Lung (tissue), 12 donors: Measurements from ENCODE around the gene ADNP2. TPM values are rescaled to one million over a fixed set of nuclear protein-coding genes. Genes with fewer than 3 reads are reported as not detected.

Source experiments
- ATAC-seq: fragments of 200-7000 bp; cut with Tn5 transposase; one replicate; pipeline ENCODE4 v1.9.1; 2020; ENCODE audit warnings: moderate number of reproducible peaks; ENCODE audit not compliant: insufficient read depth, low FRiP score
- DNase-seq, 3 donors: peaks; one replicate each; pipeline ENCODE4 v3.0.0-alpha.2; 2013 to 2017
- H3K27ac ChIP-seq, 2 donors: one replicate each; pipeline ENCODE4 v1.5.1; 2013; ENCODE audit warnings: mild to moderate bottlenecking in 2 of 2, moderate library complexity in 2 of 2, control low read depth in 1 of 2, inconsistent platforms in 1 of 2, low read depth in 1 of 2, low read length in 1 of 2
- H3K27me3 ChIP-seq, 3 donors: one replicate each; pipeline ENCODE4 v1.5.1; 2013; ENCODE audit warnings: low read length in 2 of 3; ENCODE audit not compliant: control insufficient read depth in 3 of 3, insufficient read depth in 3 of 3
- H3K36me3 ChIP-seq, 4 donors: one replicate each; pipeline ENCODE4 v1.5.1; 2013; ENCODE audit warnings: low read length in 4 of 4, mild to moderate bottlenecking in 1 of 4, moderate library complexity in 1 of 4; ENCODE audit not compliant: control insufficient read depth in 4 of 4, insufficient read depth in 4 of 4
- H3K4me1 ChIP-seq, 5 donors: one replicate each; pipeline ENCODE4 v1.5.1; 2013; ENCODE audit warnings: low read length in 5 of 5, mild to moderate bottlenecking in 2 of 5, moderate library complexity in 1 of 5; ENCODE audit not compliant: control insufficient read depth in 5 of 5, insufficient read depth in 5 of 5
- H3K4me3 ChIP-seq: one replicate; pipeline ENCODE4 v1.5.1; 2013; ENCODE audit warnings: mild to moderate bottlenecking, control low read depth, moderate library complexity
- H3K9ac ChIP-seq, 2 donors: one replicate each; pipeline ENCODE4 v1.5.1; 2013; ENCODE audit warnings: low read length in 2 of 2, control low read depth in 1 of 2; ENCODE audit not compliant: insufficient read depth in 1 of 2
- H3K9me3 ChIP-seq, 4 donors: one replicate each; pipeline ENCODE4 v1.5.1; 2013; ENCODE audit warnings: low read length in 3 of 4, mild to moderate bottlenecking in 1 of 4, moderate library complexity in 1 of 4; ENCODE audit not compliant: control insufficient read depth in 4 of 4, insufficient read depth in 3 of 4
- CTCF ChIP-seq: IDR thresholded peaks from 2 replicates; pipeline ENCODE4 v1.5.1; 2012; ENCODE audit warnings: mild to moderate bottlenecking; ENCODE audit errors: control extremely low read depth, extremely low read depth
- WGBS, 2 donors: extraction: QIAGEN DNeasy Blood & Tissue Kit; methylation state at CpG; one replicate each; pipeline ENCODE4 v1.1.7; 2013; 5-methylcytosine and 5-hydroxymethylcytosine counted together
- polyA plus RNA-seq, 2 donors: library from polyadenylated mRNA; stranded (reverse); fragments of 200-250 nt; gene quantifications; one replicate each; pipeline ENCODE4 v1.2.1, GENCODE V29; 2013
- total RNA-seq, 2 donors: library from RNA; depleted of rRNA in 1 of 2; stranded (reverse); fragments of >200 nt in 1 of 2; gene quantifications; one replicate each; pipeline ENCODE4 v1.2.1, GENCODE V29; 2014 to 2021
- donor health status: control.
- donor health status: control.
- donor health status: Bipolar disorder and iron deficiency.
- donor health status: healthy.
- donor health status: DM: yes; HTN: yes; CAD: no.

ADNP2 gene
- total and polyA plus RNA-seq, 4 donors, result 4.9 to 16.3 (median 12.1) TPM

DNA sequence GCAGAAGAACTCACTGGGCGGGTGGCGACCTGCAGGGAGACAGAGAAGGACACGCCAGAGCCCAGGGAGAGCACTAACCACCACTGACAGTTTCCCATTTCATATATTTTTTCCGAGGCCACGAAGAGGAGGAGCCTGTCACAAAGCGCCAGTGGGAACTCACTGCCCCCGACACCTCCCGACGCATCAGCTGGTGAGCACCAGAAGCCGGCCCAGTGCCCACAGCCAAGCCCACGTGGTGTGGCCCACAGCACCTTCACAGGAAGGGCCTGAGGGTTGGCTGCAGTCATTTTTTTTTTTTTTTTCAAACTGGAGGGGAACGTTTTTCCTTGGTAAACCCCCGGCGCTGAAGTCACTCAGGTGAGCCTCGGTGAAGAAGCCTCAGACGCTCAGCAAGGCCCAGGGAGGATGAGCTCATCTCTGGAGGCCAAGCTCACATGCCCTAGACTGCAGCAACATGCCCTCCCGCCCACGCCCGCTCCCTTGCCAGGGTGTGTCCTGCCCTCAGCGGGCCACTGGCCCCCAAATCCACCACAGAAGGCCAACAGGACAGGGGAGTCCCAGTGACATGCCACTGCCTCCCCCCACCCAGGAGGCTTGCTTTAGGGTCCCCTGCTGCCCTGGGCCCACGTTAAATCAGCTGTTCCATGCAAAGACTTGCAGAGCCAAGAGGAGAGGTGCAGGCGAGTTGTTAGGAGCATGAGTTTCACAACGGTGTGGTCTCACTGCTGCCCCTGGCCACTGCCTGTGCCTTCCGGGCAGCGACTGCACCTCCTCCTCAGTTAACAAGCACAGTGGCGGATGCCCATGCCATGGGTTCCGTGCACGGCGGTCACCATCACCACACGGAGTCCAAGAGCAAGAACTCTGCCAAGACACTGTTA lies 70.1 kb downstream of the ADNP2 start:
- Histone ChIP-seq H3K4me1 (peaks cover 0 to 8% (median 6%) of the 10 kb centered on the region in 5 donors), H3K4me3 (no peak overlapping the region), H3K9me3 (no peaks in the 10 kb centered on the region), H3K27ac (no peak overlapping the region), H3K27me3 (no peaks in the 10 kb centered on the region), H3K9ac (no peak overlapping the region), H3K36me3 (peaks cover 0 to 3% (median 0%) of the 10 kb centered on the region in 4 donors)
- DNase-seq (no peak), ATAC-seq (no peak)
- no peak for TF ChIP-seq CTCF
- WGBS, 2 donors, result 85 to 87% methylated on average over 30 of the region's 30 CpGs

DNA sequence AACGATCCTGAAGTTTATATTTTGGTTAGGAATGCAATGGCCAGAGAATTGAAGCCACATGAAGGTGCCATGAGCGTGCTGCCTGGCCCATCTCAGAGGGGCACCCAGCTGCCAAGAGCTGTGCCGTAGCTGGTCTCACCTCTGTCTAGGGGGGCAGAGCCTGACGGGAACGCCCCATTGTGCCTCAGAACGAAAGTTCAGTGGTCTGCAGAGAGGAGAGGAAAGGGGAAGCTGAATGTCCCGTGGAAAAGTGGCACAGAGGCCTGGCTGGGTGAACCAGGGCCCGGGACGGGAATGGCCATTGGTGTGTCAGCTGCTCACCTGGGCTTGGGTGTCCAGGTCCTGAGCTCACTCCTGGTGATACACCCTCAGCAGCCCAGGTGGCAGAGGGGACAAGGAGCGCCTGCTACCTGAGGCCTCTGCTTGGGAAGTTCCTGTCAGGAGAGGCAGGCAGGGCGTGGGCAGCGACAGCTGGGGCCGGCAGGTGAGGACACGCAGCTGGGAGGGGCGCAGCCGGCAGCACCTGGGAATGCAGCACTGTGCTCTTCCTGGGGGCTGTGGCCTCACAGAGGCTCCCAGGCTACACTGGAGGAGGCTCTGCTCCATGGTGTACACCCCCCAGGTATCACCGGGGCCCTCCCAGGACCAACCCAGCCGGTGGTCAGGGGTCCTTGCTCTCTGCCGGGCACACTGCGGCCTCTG lies 70.9 kb downstream of the ADNP2 start:
- Histone ChIP-seq H3K9ac (no peak overlapping the region), H3K9me3 (no peaks in the 10 kb centered on the region), H3K27ac (no peak overlapping the region), H3K4me3 (no peak overlapping the region), H3K36me3 (peaks cover 0 to 3% (median 0%) of the 10 kb centered on the region in 4 donors), H3K27me3 (no peaks in the 10 kb centered on the region), H3K4me1 (peaks cover 0 to 8% (median 6%) of the 10 kb centered on the region in 5 donors)
- no peak for TF ChIP-seq CTCF
- WGBS, 2 donors, result 80 to 85% methylated on average over 20 of the region's 20 CpGs
- DNase-seq, result no peak
- ATAC-seq, result no peak

DNA sequence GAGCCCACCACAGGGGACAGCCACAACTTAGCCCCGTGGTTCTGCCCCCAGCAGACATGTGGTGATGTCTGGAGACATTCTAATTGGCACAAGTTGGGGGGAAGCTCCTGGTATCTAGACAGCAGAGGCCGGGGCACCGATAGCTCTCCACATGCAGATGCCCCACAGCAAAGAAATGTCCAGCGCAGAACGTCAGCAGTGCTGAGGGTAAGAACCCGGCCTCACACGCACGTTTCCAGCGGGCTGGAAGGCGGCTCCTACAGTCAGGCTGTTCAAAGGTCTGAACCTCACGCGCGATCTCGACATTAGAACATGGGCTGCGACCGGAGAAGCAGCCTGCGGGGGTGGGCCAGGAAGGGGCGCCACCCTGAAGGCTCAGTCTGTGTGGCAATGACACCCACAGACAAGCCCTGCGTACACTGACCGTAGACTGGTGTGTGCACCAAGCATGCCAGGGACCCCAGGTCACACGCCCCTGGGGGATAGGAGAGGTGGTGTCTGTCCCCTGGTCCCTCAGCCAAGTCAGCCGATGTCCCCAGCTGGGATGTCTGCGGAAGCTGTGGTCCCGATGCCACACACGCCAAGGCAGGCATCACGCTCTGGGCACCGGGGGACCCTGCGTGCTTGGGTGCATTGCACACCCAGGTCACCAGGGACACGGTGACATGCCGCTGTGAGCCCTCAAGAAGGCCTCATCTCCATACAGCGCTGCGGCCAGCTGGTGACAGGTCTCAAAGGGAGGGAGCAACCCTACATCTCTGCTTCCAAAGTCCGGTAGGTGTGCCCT lies 71.9 kb downstream of the ADNP2 start:
- H3K9ac ChIP-seq, result no peak overlapping the region
- no peak for ATAC-seq
- peaks cover 0 to 8% (median 6%) of the 10 kb centered on the region in 5 donors for H3K4me1 ChIP-seq
- peaks cover 0 to 2% (median 0%) of the 10 kb centered on the region in 4 donors for H3K36me3 ChIP-seq
- TF ChIP-seq CTCF, result no peak
- no peak for DNase-seq
- H3K27ac ChIP-seq, result no peak overlapping the region
- H3K27me3 ChIP-seq, result no peaks in the 10 kb centered on the region
- H3K4me3 ChIP-seq, result no peak overlapping the region
- no peaks in the 10 kb centered on the region for H3K9me3 ChIP-seq
- WGBS, 2 donors, result 92 to 94% methylated on average over 33 of the region's 33 CpGs
